GM20431 (cell line): ENCODE results near the gene CREB5.

Experiments used
- in situ Hi-C: fragments of 300-500 bp; cut with MseI, MboI; formaldehyde crosslinking; loops from one replicate; pipeline ENCODE4 v1.15.0; 2020; ENCODE audit warnings: low sequenced_read_pairs; ENCODE audit not compliant: unreplicated experiment

The CREB5 gene, protein sequence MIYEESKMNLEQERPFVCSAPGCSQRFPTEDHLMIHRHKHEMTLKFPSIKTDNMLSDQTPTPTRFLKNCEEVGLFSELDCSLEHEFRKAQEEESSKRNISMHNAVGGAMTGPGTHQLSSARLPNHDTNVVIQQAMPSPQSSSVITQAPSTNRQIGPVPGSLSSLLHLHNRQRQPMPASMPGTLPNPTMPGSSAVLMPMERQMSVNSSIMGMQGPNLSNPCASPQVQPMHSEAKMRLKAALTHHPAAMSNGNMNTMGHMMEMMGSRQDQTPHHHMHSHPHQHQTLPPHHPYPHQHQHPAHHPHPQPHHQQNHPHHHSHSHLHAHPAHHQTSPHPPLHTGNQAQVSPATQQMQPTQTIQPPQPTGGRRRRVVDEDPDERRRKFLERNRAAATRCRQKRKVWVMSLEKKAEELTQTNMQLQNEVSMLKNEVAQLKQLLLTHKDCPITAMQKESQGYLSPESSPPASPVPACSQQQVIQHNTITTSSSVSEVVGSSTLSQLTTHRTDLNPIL

DNA sequence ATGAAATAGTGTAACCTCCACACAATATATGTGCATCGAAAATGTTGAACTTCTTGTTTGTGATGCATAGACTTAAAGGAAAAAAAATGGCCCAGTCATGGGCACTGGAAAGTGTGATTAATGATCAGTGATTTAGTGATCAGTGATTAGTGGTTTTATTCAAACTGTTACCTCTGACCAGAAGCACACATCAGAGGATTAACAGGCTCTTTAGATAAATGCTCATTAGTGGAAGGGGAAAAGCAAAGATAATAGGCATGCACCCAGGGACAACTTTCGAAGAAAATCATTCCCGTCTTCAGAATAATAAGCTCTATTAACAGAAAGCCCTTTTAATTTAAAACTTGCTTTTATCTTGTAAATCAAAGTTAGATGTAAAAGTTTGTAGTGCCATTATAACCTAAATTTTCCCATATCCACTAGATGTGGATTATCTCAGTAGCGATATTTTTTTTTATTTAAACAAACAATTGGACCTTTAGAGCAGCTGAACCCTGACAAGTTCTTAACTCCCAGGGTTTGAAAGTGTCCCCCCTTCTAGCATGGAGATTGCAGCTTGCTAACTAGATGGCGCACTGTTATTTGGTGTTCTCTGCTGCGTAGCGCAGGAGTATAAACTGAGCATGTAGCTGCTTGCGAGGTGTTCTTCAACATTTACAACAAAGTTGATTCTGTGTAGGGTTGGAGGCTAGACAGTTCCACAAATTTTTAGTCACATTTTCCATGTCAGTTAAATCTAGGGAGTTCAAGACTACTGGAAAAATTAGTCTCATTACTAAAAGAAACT, at the start of gene CREB5:
CREB5 (plus strand) TSS at position 643 of the 787 bp plus-strand sequence. CDS start 397 bp downstream, outside the sequence.
- in situ Hi-C loops, result no loop called here

DNA sequence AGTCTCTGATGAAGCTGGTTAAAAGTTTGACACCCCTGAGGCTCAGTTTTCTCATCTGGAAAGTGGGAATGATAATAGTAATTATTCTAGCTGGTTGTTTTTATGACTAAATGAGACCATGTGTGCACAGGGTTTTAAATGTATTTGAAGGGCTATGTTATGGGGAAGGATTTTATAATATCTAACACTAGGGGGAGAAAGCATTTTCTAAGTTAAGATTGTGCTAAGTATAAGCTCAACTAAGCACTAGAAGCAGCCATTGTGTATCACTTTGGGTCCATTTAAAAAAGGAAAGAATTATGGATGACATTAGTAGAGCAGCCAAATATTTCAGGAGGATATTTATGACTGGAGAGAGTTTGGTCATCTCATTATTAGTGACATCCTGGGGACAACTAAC, 49.5 kb upstream of the CREB5 start:
- in situ Hi-C loops, result no loop called here

DNA sequence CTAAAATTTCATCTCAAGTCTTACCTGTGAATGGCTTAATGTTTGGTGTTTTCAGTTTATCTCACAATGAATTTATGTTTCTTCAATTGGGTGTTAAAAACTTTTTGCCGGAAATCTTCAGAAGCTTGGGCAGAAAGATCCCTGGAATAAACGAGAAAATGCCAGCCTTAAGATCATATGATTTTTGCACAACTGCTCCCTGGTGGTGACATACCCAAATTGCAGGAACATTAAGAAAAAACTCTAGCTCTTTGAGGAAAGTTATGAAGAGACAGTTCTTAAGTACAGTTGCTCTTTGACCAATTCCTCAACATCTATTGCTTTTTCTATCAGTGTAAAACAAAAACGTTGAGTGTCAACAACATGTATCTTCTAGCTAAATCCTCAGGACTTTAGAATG, 48.2 kb upstream of the CREB5 start:
- in situ Hi-C loops, result no loop called here

DNA sequence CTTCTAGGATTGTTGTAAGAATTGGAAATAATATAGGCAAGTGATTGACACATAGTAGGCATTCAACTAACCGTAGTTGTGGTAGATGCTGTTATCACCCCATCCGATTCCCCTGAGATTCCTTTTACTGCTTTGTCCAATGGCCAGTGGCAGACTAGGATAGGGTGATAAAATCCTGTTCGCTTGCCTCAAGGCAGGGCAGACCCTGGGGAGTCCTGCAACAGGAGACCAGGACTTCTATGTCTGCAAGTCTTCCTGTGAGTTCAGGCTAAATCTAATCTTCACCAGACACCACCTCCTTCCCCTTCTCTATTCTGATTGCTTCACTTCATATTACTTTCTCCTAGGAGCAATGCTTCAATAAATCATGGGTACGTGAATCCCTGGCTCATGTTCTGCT, 42.8 kb upstream of the CREB5 start:
- in situ Hi-C loops, result no loop called here

DNA sequence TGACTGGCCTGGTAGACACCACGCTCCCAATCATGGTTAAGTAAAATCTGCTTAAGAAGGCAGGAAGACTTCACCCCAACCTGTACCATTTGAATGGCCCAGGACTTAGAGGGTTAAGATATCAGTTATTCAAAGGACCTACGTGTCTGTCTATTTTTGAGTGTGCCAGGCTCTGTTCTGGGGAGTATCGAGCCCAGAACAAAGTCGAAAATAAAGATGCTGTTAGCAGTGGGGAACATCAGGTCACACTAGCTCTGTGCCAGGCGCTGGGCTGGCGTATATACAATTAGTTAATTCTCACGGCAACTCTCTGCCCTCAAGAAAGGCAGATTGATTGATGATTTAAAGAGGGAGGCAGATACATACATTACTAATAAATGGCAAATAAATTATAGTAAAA, 40.5 kb upstream of the CREB5 start:
- in situ Hi-C loops, result no loop called here

DNA sequence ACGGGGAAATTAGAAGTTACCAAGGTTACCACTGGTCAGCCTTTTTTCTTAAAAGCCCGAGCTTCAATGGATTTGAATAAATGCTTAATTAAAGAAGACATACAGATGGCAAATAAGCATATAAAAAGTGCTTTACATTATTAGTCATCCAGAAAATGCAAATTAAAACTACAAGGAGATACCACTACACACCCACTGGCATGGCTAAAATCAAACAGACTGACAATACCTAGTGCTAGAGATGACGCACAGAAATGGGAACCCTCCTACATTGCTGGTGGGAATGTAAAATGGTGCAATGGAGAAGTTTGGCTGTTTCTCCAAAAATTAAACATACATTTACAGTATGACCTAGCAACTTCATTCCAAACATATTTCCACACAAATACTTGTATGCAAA, 38.3 kb upstream of the CREB5 start:
- in situ Hi-C loops, result no loop called here

DNA sequence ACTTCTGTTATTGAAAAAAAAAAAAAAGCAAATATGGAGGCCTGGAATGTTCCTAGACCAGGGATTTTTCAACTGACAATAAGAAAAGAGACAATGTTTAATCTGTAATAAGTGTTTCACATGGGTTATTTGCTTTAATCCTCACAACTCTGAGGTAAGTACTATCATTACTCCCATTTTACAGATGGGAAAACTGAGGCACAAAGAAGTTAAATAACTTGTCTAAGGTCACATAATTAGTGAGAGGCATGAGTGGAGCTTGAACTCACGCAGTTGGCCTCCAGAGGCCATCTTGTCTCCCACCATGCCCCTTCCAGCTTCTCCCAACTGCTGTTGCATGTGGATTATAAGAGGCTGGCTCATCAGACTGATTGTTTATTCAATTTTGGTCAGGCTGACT, 36.6 kb upstream of the CREB5 start:
- in situ Hi-C loops, result loop anchor here (25.0 kb wide), 2 partner anchors 262 to 487 kb away; no protein-coding TSS in a partner anchor

DNA sequence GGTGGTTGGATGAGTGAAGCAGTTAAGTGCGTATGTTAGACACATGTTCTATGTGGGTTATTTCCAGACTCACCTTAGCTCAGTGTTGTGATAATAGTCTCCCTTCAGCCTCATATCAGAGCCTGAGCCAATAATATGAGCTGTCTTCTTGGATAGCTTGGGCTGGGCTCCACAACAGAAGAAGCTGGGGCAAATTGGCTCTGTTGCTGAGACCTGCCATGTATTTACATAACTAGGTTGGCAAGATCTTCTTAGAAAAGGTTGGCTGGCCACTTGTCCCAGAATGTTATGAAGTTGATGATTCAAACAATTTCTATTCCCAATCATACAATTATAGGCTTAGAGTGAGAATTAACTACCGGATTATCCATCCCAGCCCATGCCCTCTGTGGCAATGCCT, 35.7 kb upstream of the CREB5 start:
- in situ Hi-C loops, result loop anchor here (25.0 kb wide), 2 partner anchors 261 to 486 kb away; no protein-coding TSS in a partner anchor

DNA sequence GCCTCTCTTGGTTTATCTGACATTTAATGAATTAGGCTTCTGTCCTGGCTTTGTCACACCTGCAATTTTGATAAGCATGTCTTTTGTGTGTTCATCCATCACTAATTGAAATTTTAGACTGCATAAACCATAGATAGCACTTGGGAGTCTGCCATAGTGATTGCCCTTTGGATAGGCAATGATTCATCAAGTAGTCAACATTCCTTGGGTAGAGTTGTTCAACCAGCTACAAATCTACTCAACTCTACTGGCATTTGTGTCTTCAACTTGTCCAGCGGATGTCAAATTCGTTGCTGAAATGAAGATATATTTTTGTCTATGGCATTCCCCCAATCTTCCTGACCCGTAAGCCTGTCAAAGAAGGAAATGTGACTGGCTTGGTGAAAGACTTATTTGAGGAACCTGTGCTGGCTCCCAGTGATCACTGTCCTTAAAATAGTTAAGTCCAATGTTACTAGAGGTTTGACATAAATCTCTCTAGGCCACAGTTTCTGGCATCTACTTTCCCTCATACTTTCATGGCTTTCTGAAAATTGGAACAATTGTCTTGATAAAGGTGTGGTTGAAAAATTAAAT, 33.7 kb upstream of the CREB5 start:
- in situ Hi-C loops, result loop anchor here (25.0 kb wide), 2 partner anchors 259 to 484 kb away; no protein-coding TSS in a partner anchor

DNA sequence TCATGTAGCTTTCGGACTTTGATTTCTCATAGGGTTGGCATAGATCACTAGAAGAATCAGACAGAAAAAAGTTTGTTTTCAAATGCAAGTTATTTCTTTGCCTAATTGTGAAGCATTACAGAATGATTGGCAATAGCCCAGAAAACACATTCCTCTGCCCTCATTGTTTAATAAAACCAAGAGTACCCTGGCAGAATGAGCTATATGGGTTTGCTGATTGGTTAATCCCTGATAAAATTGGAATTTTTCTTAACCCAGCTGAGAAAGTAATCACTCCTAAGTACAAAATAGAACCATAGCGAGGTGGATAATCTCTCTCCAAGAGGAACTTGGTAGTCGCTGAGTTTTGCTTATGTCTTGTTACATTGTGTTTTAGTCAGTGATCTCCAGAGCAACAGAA, 30.9 kb upstream of the CREB5 start:
- in situ Hi-C loops, result loop anchor here (25.0 kb wide), 2 partner anchors 256 to 481 kb away; no protein-coding TSS in a partner anchor

DNA sequence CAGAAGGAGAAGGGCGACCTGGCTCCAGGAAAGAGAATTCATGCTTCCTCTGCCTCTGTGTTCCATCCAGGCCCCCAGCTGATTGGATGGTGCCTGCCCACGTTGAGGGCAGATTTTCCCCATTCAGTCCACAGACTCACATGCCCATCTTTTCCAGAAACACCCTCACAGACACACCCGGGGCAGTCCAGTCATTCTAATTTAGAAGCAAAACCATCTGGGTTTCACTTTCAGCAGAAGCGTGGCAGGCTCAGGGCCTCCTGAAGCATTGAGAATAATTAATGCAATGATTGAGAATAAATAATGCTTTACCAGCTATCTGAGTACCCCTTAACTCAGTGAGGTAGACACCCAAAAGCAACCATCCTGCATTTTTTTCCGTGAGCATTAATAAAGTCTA, 30.2 kb upstream of the CREB5 start:
- in situ Hi-C loops, result loop anchor here (25.0 kb wide), 2 partner anchors 255 to 480 kb away; no protein-coding TSS in a partner anchor

DNA sequence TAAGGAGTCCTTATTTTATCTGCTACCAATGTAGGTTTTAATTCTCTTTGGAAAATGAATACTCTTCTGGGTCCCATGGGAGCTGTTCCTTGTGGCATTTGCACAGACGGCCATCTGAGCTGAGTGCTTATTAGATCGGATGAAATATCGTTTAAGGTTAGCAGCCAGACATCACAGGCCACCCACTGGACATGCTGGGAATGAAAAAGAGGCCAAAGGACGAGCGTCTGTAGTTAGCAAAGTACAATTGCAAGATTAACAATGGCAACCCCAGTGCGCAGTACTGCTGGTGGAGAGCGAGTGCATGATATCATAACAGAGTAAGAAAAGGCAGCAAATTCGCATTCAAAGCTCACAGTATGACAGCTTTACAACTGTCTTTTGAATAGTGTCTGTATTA, 28.3 kb upstream of the CREB5 start:
- in situ Hi-C loops, result loop anchor here (25.0 kb wide), 2 partner anchors 253 to 478 kb away; no protein-coding TSS in a partner anchor

DNA sequence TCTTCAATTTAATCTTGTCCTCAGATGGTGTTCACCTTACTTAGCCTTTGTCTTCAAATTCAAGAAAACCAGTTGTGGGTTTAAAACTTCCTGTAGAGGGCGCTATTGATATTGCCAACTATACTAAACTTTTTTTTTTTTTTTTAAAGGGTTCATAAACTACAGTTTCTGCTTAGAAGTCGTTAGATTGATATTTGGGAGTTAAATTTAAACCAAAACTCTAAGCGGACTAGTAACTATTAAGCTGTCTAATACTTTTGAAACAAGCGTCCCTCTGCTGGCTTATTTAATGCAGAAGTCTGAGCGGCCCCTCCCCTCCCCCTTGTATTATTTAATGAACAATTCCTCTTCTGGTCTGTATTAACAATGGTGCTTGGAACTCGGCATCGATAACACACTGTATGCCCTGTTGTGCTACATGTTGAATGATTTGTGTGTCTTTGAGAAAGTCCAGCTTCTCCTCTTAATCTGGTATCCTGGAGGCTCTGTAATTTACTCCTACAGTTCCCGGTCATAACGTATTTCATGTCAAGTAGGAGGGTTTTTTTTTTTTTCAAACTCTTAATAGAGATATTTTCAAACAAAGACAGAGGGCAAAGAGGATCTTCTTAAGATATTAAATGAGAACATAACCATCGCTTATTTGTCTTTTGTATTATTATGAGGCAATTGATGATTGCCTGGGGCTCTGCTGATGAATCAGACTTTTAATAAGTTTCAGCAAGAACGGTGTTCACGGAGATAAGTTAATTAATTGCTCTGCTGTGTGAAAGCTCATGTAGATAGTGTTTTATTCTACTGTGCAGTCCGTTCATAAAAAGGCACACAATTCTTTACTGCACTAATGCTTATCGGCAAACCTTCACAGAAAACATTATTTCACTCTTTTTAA, 22.6 kb upstream of the CREB5 start:
- in situ Hi-C loops, result loop anchor here (25.0 kb wide), 2 partner anchors 248 to 473 kb away; no protein-coding TSS in a partner anchor

DNA sequence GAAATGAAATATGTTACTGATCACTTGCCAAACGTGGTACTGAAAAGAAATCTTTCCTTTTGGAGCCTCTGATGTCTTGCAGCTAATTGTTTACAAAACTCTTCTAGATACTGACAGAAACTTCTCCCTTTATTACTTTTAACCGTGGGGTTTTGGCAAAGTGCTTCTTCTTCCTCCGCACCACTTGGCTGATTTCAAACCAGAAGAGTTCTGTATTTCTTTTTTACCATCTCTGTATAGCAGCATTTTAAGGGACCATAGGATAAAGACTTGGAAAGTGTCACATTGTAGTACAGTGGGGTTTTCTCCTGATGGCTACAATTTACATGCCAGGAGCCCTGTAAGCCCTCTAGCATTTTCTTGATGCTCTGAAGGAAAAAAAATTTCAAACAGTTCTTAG, 21.9 kb upstream of the CREB5 start:
- in situ Hi-C loops, result loop anchor here (25.0 kb wide), 2 partner anchors 247 to 472 kb away; no protein-coding TSS in a partner anchor

DNA sequence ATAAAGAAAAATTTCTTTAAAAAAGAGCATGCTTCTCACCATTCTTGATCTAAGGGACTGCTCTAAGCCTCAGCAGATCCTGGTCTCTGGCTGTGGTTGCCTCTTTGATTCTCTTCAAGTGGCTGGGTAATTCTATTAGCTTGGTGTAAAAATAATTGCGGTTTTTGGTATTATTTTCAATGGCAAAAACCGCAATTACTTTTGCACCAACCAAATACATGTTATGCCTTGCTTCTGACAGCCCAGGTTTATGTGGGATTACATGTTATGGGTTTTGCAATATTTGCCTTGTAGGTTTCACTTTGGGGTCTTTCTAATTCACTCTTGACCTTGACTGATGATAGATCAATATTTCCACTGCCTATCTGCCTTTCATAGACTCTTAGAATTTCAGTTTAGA, 20.0 kb upstream of the CREB5 start:
- in situ Hi-C loops, result loop anchor here (25.0 kb wide), 2 partner anchors 245 to 470 kb away; no protein-coding TSS in a partner anchor

DNA sequence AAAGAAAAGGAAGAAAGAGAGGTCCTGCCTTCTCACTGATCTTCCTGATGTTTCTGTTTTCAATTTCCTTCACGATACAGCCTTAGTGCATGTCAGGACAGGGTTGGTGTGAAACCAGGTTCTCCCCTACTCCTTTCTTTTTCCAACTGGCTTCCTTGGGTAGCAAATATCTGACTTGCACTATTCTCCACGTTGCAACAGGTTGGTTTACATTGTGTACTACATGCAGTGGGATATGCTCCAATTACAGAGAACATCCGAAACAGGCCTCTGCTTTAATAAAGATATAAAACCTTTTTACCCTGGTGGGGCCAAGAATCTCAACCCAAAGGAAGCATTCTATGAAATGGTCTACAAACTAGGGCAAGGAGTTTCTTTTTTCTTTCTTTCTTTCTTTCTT, 16.9 kb upstream of the CREB5 start:
- in situ Hi-C loops, result loop anchor here (25.0 kb wide), 2 partner anchors 242 to 467 kb away; no protein-coding TSS in a partner anchor

DNA sequence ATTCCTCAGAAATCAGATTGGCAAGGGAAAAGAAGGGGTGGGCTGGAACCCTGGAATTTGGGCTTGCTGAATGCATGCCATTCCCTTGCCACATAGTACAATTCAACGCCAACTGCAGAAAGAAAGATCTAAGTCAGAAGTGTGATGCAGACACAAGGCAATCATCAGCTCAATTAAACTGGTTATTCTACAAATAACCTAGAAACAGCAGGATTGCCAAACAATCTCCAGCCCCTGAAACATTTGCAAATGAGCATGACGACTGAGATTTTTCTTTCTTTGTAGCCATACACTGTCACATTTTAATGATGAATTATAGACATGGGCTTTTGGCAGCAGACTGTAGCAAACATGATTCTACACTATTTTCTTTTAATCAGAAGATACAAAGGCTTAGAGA, 16.5 kb upstream of the CREB5 start:
- in situ Hi-C loops, result loop anchor here (25.0 kb wide), 2 partner anchors 241 to 466 kb away; no protein-coding TSS in a partner anchor

DNA sequence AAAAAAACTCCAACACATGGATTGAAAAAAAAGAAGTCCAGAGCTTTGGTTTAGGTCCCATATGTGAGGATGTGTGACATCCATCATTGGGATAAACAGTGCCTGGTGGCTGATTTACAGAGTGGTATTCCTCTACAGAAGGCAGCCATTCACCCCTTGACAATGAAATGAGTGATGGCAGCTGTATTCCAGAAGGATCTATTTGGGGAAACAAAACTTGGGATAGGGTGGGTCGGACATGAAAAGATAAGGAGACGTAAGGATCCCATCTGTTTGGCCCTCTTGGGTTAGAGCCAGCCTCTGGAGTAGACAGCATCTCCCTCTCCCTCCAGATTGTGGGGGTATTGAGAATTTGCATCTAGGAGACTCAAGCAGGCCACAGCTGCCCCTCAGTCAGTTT, 15.2 kb upstream of the CREB5 start:
- in situ Hi-C loops, result loop anchor here (25.0 kb wide), 2 partner anchors 240 to 465 kb away; no protein-coding TSS in a partner anchor

DNA sequence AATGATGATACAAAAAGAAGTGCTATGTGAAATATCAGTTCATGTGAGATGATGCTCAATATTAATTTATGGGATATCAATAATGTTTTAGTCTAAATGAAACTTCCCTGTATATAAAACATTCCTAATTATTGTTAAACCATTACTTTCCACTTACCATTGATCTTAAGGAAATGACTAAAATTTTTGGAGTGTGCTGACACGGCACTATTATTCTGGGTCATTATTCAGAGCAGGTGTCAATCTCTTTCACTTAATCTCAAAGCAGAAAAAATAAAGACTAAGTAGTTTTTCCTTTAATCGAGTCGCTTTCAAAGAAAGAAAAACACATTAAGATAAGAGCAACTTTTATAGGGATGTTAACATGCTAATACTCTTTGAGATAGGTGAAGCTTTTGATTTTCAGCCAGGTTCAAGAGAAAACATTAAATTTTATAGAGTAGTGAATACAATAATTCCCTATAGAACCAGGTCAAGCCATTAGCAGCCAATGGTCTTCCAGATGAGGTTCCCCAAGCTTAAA, 11.4 kb upstream of the CREB5 start:
- in situ Hi-C loops, result no loop called here
